Brain microvascular endothelial cell (primary cell): ENCODE results near the gene TEX10.

Source experiments
- DNase-seq: peaks from one replicate; pipeline ENCODE4 v3.0.0-alpha.2; 2020
- H3K27ac ChIP-seq: fragments of 250-450 bp; sonication (Bioruptor Pico); 2 replicates; pipeline ENCODE4 v1.5.1; 2020; ENCODE audit warnings: mild to moderate bottlenecking, moderate library complexity
- H3K27me3 ChIP-seq: fragments of 250-450 bp; sonication (Bioruptor Pico); replicated peaks from 2 replicates; pipeline ENCODE4 v1.5.1; 2020; ENCODE audit warnings: mild to moderate bottlenecking
- H3K36me3 ChIP-seq: fragments of 250-450 bp; sonication (Bioruptor Pico); replicated peaks from 2 replicates; pipeline ENCODE4 v1.5.1; 2020; ENCODE audit warnings: mild to moderate bottlenecking
- H3K4me3 ChIP-seq: 2 replicates; pipeline ENCODE4 v1.5.1; 2011; ENCODE audit warnings: low read depth, mild to moderate bottlenecking, control low read depth, low read length, moderate library complexity
- in situ Hi-C: cut with HindIII; loops from 2 replicates; pipeline ENCODE4 v1.10.0; 2017; ENCODE audit warnings: low sequenced_read_pairs, low pct_ligation_motif_present
- TF ChIP-seq, protein P1 (sequence below): IDR thresholded peaks from 2 replicates; pipeline ENCODE4 v1.5.1; 2011; ENCODE audit warnings: low read depth, mild to moderate bottlenecking, moderate library complexity, low read length, control low read depth, inconsistent platforms; ENCODE audit errors: missing control alignments

The TEX10 gene

DNA sequence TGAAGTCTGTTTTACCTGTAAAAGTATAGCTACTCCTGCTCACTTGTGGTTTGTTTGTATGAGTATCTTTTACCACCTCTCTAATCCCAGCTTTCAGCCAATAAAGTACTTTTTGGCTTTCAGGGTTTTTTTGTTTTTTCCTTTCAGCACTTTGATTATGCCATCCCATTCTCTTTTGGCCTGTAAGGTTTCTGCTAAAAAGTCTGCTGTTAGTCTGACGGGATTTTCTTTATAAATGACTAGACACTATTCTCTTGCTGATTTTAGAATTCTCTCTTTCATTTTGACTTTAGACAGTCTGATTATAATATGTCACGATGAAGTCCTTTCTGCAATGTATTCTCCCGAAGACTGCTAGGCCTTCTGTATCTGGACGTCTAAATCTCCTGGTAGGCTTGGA, 37.2 kb downstream of the TEX10 start:
- Histone ChIP-seq H3K27me3 (no peaks in the 10 kb centered on the region), H3K36me3 (no peaks in the 10 kb centered on the region), H3K27ac (no peak overlapping the region), H3K4me3 (no peak overlapping the region)
- in situ Hi-C loops: no loop called here
- TF ChIP-seq, protein P1, sequence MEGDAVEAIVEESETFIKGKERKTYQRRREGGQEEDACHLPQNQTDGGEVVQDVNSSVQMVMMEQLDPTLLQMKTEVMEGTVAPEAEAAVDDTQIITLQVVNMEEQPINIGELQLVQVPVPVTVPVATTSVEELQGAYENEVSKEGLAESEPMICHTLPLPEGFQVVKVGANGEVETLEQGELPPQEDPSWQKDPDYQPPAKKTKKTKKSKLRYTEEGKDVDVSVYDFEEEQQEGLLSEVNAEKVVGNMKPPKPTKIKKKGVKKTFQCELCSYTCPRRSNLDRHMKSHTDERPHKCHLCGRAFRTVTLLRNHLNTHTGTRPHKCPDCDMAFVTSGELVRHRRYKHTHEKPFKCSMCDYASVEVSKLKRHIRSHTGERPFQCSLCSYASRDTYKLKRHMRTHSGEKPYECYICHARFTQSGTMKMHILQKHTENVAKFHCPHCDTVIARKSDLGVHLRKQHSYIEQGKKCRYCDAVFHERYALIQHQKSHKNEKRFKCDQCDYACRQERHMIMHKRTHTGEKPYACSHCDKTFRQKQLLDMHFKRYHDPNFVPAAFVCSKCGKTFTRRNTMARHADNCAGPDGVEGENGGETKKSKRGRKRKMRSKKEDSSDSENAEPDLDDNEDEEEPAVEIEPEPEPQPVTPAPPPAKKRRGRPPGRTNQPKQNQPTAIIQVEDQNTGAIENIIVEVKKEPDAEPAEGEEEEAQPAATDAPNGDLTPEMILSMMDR: no peak
- no peak for DNase-seq

DNA sequence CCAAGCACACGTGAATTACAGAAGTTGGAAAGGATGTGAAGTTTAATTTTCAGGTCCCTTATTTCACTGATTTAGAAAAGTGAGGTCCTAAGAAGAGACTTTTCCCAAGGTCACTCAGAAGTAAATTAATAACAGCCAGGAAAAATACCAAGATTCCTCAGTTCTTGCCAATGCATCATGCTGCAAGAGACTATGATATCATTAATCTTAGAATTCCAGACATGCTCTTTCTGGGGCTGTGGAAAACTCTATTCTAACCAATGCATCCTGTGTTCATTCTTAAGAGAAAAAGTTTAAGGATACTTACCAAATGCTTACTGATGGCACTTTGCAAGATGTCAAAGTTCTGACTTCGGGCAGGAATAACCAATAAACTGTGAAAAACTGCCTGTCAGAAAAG, 42.8 kb downstream of the TEX10 start:
- Histone ChIP-seq H3K27me3 (no peaks in the 10 kb centered on the region), H3K4me3 (no peak overlapping the region), H3K36me3 (peaks cover 8% of the 10 kb centered on the region), H3K27ac (no peak overlapping the region)
- peak; percentile 6 for DNase-seq
- TF ChIP-seq, protein P1: no peak
- in situ Hi-C loops: no loop called here

DNA sequence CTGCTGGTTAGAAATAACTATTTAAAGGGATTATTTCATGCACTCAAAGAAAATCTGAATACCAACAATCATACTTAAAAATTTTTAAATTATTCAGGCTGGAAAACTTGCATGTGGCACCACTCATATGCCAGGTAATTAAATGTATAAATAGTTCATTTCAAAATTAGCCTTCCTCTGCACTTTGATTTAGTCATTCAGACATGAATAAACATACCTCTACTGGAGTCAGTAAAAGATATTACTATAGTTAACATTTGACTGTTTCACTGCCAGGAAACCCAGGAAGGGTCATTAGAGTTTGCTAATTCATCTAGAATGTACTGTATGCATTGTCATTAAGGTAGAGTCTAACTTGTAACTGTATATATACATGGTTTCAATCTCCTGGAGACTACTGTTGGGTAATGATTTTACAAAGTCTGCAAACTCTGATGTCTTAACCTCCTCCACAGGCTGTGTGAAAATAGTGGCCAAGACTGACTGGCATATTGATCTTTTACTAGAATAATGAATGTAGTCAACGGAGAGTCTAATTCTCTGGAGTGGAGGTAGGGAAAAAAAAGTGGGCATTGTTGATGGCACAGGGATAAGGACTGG, 43.7 kb downstream of the TEX10 start:
- Histone ChIP-seq H3K36me3 (peaks cover 13% of the 10 kb centered on the region), H3K27me3 (no peaks in the 10 kb centered on the region), H3K27ac (peak overlapping the region; percentile 7), H3K4me3 (no peak overlapping the region)
- in situ Hi-C loops: no loop called here
- TF ChIP-seq, protein P1: no peak
- no peak for DNase-seq

DNA sequence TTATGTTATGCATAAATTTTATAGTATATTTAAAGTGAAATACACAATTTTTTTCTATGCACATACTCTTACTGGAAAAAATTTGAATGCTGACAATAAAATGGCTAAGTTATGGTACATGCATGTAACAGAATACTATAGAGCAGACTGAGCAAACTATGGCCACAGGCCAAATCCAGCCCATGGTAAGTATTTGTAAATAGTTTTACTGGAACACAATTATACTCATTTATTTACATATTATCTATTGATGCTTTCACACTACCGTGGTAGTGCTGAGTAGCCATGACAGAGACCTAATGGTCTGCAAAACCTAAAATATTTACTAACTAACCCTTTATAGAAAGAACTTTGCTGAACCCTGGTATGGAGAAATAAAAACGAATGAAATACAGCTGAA, 45.7 kb downstream of the TEX10 start:
- TF ChIP-seq, protein P1: no peak
- H3K4me3 ChIP-seq: no peak overlapping the region
- H3K36me3 ChIP-seq: peaks cover 14% of the 10 kb centered on the region
- in situ Hi-C loops: no loop called here
- DNase-seq: no peak
- H3K27me3 ChIP-seq: no peaks in the 10 kb centered on the region
- H3K27ac ChIP-seq: no peak overlapping the region

DNA sequence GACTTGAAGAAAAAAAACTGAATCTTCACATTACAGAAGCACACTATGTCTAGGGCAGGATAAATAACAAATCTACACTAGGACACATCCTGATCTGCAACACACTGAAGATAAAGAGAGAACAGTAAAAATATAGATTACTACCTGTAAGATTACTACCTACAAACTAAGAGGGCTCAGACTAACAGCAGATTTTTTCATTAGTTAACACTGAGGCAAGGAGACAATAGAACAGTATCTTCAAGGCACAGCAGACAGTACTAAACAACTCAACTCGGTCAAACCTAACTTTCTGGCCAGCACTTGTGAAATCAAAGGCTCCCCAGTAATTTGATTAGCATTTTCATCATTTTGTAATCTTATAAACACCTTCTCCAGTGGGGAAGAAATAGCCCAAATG, 46.5 kb downstream of the TEX10 start:
- H3K27me3 ChIP-seq: no peaks in the 10 kb centered on the region
- H3K27ac ChIP-seq: no peak overlapping the region
- TF ChIP-seq, protein P1: no peak
- H3K4me3 ChIP-seq: no peak overlapping the region
- in situ Hi-C loops: no loop called here
- H3K36me3 ChIP-seq: peaks cover 15% of the 10 kb centered on the region
- no peak for DNase-seq

DNA sequence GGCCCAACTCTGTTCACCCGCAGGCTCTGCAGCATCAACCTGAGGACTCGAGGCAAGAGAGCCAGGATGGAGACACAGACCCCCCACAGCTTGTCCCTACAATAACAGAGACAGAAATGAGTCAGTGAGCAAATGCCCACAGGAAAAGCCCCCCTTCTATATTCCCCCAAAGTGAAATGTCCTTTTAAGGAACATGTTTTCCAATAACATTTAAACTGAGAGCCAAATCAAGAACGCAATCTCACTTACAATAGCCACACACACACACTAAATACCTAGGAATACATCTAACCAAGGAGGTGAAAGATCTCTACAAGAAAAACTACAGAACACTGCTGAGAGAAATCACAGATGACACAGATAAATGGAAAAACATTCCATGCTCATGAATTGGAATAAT, 49.0 kb downstream of the TEX10 start:
- no peaks in the 10 kb centered on the region for H3K27me3 ChIP-seq
- H3K27ac ChIP-seq: no peak overlapping the region
- H3K4me3 ChIP-seq: no peak overlapping the region
- peak; percentile 14 for DNase-seq
- in situ Hi-C loops: no loop called here
- H3K36me3 ChIP-seq: peaks cover 12% of the 10 kb centered on the region
- TF ChIP-seq, protein P1: no peak
